Type B pancreatic cell (in vitro differentiated cells): ENCODE measurements around the gene TBC1D8. TPM values are rescaled to one million over a fixed set of nuclear protein-coding genes. Genes with fewer than 3 reads are reported as not detected.
"Not testable (repeated sequence)": the region's sequence is repeated elsewhere in the genome, so short reads cannot be mapped to it uniquely, and the experiment has no call there.

ENCODE experiments used
- DNase-seq: peaks from one replicate; pipeline ENCODE4 v3.0.0; 2021; ENCODE audit warnings: mixed read lengths; ENCODE audit not compliant: unreplicated experiment; ENCODE audit errors: extremely low spot score
- H3K27ac Mint-ChIP-seq: 2 replicates; pipeline ENCODE4 v1.8.0; 2021; ENCODE audit warnings: mild to moderate bottlenecking, mixed read lengths
- H3K27me3 Mint-ChIP-seq: 2 replicates; pipeline ENCODE4 v1.8.0; 2021; ENCODE audit warnings: mixed read lengths
- H3K36me3 Mint-ChIP-seq: 2 replicates; pipeline ENCODE4 v1.8.0; 2021; ENCODE audit warnings: mixed read lengths
- H3K4me1 Mint-ChIP-seq: one replicate; pipeline ENCODE4 v1.8.0; 2021; ENCODE audit warnings: mixed read lengths; ENCODE audit not compliant: unreplicated experiment
- H3K4me3 Mint-ChIP-seq: 2 replicates; pipeline ENCODE4 v1.8.0; 2021; ENCODE audit warnings: mild to moderate bottlenecking, mixed read lengths
- H3K9me3 Mint-ChIP-seq: 2 replicates; pipeline ENCODE4 v1.8.0; 2021; ENCODE audit warnings: mixed read lengths
- total RNA-seq: library from RNA; stranded (reverse); gene quantifications from 2 replicates; pipeline ENCODE4 v1.2.1, GENCODE V29; 2021; ENCODE audit warnings: low replicate concordance
- TF ChIP-seq, protein P1 (sequence below): fragments of 200-600 bp; sonication (generic); conservative IDR thresholded peaks from 2 replicates; pipeline ENCODE4 v1.5.0; 2021; ENCODE audit warnings: antibody characterized with exemption, mild to moderate bottlenecking

TBC1D8 gene
- total RNA-seq, 1 donor from 2014 or later, result 20.1 TPM

DNA sequence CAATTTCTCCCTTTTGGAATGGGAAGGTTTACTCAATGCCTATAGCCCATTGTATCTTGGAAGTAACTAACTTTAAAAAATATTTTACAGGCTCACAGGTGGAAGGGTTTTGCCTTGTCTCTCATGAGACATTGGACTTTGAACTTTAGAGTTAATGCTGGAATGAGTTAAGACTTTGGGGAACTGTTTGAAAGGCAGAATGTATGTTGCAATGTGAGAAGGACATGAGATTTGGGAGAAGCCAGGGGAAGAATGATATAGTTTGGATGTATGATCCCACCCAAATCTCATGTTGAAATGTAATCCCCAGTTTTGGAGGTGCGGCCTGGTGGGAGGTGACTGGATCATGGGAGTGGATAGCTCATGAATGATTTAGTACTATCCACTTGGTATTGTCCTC lies 17.5 kb upstream of the TBC1D8 start:
- Mint-ChIP-seq H3K9me3 (peaks cover 8% of the 10 kb centered on the region), H3K36me3 (peaks cover 3% of the 10 kb centered on the region), H3K27ac (no peak overlapping the region), H3K4me1 (no peaks in the 10 kb centered on the region), H3K27me3 (no peaks in the 10 kb centered on the region), H3K4me3 (no peak overlapping the region)
- TF ChIP-seq, protein P1, sequence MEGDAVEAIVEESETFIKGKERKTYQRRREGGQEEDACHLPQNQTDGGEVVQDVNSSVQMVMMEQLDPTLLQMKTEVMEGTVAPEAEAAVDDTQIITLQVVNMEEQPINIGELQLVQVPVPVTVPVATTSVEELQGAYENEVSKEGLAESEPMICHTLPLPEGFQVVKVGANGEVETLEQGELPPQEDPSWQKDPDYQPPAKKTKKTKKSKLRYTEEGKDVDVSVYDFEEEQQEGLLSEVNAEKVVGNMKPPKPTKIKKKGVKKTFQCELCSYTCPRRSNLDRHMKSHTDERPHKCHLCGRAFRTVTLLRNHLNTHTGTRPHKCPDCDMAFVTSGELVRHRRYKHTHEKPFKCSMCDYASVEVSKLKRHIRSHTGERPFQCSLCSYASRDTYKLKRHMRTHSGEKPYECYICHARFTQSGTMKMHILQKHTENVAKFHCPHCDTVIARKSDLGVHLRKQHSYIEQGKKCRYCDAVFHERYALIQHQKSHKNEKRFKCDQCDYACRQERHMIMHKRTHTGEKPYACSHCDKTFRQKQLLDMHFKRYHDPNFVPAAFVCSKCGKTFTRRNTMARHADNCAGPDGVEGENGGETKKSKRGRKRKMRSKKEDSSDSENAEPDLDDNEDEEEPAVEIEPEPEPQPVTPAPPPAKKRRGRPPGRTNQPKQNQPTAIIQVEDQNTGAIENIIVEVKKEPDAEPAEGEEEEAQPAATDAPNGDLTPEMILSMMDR, result no peak
- DNase-seq, result no peak

DNA sequence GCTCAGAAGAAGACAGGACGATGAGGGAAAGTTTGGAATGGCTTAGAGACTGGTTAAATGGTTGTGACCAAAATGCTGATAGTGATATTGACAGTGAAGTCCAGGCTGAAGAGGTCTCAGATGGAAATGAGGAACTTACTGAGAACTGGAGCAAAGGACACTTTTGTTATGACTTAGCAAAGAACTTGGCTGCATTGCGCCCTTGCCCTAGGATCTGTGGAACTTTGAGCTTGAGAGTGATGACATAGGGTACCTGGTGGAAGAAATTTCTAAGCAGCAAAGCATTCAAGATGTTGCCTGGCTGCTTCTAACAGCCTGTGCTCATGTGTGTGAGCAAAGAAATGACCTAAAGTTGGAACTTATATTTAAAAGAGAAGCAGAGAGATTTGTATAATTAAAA lies 16.4 kb upstream of the TBC1D8 start:
- H3K9me3 Mint-ChIP-seq, H3K4me3 Mint-ChIP-seq, H3K4me1 Mint-ChIP-seq, H3K27ac Mint-ChIP-seq, DNase-seq, H3K27me3 Mint-ChIP-seq, H3K36me3 Mint-ChIP-seq: not testable (repeated sequence)

DNA sequence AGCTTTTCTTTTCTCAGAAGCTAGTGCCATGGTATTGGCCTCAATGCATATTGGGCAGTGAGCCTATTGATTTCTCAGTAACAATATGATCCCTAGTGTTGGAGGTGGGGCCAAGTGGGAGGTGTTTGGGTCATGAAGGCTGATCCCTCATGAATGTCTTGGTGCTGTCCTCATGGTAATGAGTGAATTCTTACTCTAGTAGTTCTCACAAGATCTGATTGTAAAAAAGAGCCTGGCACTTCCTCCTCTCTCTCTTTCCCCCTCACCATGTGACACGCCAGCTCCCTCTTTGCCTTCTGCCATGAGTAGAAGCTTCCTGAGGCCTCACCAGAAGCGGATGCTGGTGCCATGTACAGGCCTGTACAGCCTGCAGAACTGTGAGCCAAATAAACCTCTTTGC lies 12.8 kb upstream of the TBC1D8 start:
- Mint-ChIP-seq H3K9me3 (peaks cover 8% of the 10 kb centered on the region), H3K4me1 (peaks cover 4% of the 10 kb centered on the region), H3K4me3 (no peak overlapping the region)

DNA sequence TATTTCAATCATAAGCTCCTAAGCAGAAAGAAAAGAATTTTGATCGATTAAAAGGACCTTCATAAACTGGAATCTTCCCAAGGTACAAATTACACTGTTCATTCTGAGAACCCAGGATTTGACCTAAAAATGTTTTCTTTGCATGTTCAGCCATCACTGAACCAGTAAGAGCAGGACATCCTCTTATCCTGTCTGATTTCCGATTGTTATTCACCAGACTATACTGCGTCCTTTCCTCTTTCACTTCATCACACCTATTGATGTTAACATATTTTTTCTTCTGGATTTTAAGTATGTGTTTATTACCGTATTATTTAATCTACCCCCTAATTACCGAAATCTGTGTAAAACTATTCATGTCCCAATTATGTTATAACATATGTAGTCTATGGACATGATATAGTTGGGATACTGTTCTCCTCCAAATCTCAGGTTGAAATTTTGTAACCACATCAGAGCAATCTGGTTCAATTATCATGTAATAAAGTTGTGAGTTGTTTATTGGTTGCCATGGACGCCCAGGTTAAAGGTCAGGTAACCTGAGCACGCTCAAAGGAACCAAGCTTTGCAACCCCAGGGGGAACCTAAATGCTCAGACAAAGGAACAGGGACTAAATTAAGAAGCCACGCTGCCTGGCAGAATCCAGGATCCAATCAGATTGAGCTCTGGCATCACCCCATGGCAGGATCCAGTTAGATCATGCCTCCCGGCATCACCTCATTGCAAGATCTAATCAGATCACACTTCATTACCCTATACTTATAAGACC lies 11.6 kb upstream of the TBC1D8 start:
- TF ChIP-seq, protein P1, result no peak
- Mint-ChIP-seq H3K27me3 (no peaks in the 10 kb centered on the region), H3K4me3 (no peak overlapping the region), H3K9me3 (peaks cover 8% of the 10 kb centered on the region), H3K36me3 (peaks cover 3% of the 10 kb centered on the region), H3K4me1 (peaks cover 4% of the 10 kb centered on the region), H3K27ac (no peak overlapping the region)
- DNase-seq, result no peak

More for the DNA sequence above, 12.8 kb upstream of the TBC1D8 start:
- DNase-seq, result no peak
- peaks cover 3% of the 10 kb centered on the region for H3K36me3 Mint-ChIP-seq
- no peaks in the 10 kb centered on the region for H3K27me3 Mint-ChIP-seq
- H3K27ac Mint-ChIP-seq, result no peak overlapping the region
- TF ChIP-seq, protein P1, result no peak

DNA sequence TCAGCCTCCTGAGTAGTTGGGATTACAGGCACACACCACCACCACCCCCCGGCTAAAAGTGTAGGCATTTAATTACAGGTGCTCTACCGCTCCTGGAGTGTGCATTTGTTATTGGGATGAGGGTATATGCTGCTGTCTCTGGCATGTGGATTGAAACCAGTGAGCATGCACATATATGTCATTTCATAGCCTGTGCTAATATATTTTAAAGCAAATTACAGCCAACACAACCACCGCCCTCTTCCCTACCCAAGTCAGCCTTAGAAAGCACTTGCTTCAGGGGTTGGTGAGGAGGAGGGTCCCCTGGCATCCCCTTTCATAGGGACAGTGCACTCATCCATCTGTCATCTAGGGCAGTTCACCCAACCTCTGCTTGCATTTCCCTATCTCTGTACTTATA lies 10.5 kb upstream of the TBC1D8 start:
- no peak for DNase-seq
- H3K4me3 Mint-ChIP-seq, result no peak overlapping the region
- no peak overlapping the region for H3K27ac Mint-ChIP-seq
- H3K4me1 Mint-ChIP-seq, result peaks cover 4% of the 10 kb centered on the region
- no peaks in the 10 kb centered on the region for H3K27me3 Mint-ChIP-seq
- H3K9me3 Mint-ChIP-seq, result no peaks in the 10 kb centered on the region
- TF ChIP-seq, protein P1, result no peak
- H3K36me3 Mint-ChIP-seq, result no peaks in the 10 kb centered on the region

DNA sequence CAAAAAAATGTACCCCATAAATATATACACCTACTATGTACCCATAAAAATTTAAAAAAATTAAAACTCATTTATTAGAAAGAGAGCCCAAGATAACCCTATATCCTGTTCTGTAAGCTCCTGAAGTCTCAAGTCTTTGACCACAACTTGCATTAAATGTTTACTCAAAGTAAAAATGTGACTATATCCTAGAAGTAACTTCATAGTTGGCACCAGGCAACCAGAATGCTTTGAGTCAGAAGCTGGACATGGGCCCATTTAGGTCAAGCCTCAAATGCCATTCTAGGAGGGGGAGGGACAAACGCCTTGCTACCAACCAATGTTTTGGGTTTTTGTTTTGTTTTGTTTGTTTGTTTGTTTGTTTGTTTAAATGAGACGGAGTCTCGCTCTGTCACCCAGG lies 9.3 kb upstream of the TBC1D8 start:
- no peak overlapping the region for H3K27ac Mint-ChIP-seq
- H3K36me3 Mint-ChIP-seq, result no peaks in the 10 kb centered on the region
- no peak overlapping the region for H3K4me3 Mint-ChIP-seq
- H3K4me1 Mint-ChIP-seq, result peaks cover 4% of the 10 kb centered on the region
- TF ChIP-seq, protein P1, result no peak
- no peaks in the 10 kb centered on the region for H3K9me3 Mint-ChIP-seq
- DNase-seq, result no peak
- H3K27me3 Mint-ChIP-seq, result no peaks in the 10 kb centered on the region
